HG03354 (cell line): ENCODE data around the gene ARFGAP1.

Experiments used
- ATAC-seq: cut with Tn5 transposase; IDR thresholded peaks from one replicate; pipeline ENCODE4 v1.9.1; 2021; ENCODE audit warnings: mild to moderate bottlenecking; ENCODE audit not compliant: unreplicated experiment, poor library complexity, severe bottlenecking

ARFGAP1 gene

DNA sequence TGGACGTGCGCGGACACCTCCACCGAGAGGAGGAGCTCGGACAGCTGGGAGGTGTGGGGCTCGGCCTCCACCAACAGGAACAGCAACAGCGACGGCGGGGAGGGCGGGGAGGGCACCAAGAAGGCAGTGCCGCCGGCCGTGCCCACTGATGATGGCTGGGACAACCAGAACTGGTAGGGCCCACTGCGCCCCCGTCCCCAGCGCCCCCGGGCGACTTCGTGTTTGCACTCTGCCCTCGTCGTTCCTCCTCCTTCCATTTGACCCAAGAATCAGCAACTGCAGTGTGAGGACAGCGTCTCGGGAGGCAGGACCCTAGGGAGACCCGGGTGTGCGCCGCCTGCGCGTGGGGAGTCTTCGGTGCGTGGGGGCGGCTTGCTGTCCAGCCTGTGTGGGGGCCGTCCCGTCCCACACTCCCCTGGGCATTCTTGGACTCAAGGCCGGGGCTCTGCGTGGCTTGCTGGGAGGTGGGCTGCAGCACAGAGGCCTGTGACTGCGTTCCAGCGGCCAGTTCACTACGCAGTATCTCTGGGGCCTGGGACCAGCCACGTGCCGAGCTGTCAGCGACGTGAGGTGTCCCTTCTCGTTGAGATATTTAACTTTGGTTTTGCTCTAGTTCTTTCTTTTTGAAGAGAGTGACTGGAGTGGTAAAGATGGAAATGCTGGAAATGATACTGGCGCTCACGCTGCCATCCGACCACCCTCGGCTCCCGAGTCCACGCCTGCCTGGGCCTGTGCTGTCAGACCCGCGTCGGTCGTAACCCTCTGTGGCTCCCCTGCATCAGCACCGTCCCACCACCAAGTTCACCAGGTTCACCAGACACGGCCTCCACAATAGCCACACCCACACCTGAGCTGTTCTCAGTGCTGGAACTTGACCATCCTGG, 15.3 kb downstream of the ARFGAP1 start:
- ATAC-seq = no peak

DNA sequence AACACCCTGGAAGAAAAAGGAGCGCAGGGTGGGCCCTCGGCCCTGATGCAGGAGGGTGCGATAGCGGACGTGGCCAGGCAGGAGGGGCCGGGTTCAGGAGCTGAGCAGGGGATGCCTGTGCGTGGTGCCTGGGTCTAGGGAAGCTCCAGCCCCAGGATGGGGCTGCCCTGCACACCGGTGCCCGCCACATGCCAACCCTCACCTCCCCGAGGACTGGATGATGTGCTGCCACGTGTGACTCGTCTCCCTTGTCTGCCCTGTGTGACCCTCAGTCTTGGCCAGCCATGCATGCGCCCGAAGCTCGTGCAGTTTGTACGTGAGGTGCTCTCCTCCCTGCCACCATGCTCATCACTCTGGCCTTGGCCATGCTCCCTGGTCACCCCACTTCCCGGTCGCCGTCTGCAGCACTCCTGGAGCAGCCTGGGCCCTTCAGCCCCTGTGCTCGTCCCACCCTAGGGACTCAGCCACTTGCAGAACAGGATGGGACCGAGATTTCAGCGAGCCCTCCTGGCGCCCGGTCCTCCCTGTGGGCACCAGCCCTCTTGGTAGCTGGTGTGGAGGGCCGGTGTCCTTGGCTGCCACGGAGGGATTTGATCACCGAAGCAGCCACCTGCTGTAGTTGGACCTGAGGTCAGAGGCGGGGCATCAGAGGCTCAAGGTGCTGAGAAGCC, 16.1 kb downstream of the ARFGAP1 start:
- no peak for ATAC-seq

DNA sequence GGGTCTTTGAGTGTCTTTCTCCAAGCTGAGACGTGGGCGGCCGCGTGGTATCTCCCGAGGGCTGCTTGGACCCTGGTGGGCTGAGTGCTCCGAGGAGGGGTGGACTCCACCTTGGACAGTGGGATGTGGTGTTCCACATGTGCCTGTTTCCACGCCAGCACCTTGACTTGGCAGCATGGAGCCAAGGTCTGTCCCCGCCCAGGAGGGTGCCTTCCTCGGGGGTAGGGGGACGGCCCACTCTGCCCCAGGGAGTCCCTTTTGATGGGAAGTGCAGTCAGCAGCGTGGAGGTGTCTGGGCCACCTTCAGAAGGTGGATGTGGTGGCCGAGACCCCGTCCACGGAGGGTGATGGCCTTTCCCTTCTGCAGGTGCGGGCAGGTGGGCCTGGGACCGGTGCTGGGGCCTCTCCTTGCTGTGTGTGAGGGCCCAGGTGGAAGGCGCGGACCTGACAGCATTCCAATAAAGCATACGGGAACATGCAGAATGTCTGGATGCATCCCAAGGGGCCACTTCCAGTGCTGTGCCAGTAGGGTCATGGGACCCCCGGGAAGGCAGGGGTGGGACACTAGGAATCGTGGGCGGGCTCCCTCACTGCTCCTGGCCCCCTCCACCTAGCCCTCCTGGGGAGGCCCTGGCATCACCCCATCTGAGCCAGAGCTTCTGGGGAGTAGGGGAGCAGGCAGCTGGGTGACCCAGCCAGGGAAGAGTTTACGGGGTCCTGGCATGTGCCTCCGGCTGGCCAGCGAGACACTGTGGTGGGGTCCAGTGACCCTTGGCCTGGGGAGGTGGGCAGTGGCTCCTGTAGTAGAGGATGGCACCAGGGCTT, 16.9 kb downstream of the ARFGAP1 start:
- no peak for ATAC-seq

DNA sequence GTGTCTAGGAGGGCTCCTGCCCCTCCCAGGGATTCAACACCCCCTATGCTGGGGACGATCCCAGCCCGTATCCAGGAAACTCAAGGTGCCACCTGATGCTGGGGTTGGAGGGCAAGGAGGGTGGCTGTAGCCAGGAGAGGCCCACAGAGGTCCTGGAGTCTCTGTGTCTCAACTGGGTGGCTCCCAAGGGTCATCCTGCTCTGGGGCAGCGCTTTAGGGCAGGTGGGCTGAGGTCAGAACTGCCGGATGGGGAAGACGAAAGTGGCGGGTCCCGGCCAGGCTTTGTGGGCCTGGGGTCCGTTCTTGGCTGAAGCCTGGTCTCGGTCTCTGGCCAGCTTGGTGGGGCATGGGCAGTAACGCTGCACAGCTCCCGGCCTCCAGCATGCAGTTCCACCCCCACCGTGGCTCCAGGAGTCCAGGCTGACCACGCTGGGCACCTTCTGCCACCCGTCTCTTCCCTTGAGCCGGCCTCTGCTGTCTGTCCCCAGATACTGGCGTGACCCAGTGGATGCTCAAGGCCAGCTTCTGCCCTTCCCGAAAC, 17.6 kb downstream of the ARFGAP1 start:
- no peak for ATAC-seq

DNA sequence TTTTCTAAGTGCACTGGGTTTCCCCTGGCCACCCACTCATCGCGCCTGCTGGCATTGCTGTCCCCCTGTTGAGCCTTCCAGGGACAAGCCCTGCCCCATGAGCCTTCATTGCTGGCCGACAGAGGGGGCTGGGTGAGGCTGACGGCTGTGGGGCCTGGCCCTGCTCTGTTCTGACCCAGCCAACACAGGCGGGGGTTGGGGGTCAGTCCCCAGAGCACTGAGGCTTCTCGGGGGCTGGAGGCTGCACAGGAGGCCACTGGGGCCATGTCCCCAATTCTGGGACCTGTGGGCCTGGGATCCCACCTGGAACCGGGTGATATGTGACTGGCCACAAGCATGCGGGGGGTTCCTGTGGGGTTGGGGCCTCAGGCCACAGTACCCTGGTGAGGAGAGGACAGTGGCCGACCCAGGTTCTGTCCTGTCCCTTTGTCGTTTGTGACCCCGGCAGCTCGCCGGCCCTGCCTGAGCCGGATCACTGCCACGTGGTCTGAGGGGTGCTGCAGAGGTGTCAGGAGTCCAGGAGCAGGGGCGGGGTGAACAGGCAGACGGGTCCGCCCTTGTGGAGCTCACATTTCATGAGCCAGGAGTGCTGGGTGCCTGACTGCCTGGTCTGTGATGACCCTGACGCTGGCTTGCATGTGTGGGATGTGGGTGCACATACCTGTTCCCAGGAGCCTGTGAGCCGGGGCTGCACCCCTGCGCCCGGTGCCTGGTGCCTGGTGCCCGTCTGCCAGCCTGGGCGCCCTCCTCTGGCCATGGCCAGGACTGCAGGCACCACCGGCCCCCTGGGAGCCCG, 18.3 kb downstream of the ARFGAP1 start:
- ATAC-seq = no peak

DNA sequence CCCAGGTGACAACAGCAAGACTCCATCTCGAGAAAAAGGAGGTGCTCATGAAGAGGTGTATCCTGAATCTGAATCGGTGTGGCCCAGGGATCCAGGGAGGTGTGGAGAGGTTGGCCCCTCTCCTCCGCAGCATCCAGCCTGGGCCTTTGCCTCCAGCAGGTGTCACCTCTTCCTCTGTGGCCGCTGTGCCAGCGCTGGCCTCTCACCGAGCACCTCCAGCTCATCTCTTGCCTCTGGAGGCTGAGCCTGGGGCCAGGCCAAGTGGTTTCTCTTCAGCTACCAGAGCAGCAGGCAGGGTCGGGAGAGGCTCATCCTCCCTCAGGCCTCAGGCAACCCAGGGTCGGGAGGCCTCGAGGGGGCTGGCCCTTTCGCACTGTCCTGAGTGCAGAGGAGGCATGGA, 19.2 kb downstream of the ARFGAP1 start:
- ATAC-seq = no peak

DNA sequence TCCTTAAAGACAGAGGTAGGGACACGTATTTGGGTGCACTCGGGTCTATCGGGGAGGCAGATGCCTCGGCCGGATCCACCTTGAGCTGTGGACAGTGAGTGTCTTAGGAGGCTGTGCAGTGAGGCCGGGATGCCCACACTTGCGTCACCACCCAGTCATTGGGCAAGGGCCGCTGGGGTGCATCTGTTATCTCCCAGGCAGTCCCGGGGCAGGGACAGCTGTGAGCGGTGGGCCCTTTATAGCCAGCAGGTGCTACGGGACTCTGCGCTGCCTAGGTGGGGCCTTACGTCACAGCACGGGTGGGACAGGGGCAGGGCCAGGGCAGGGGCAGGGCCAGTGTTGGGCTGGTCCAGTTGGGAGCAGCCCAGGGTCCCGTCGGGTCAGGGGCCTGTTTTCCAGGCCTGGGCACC, 19.7 kb downstream of the ARFGAP1 start:
- no peak for ATAC-seq

DNA sequence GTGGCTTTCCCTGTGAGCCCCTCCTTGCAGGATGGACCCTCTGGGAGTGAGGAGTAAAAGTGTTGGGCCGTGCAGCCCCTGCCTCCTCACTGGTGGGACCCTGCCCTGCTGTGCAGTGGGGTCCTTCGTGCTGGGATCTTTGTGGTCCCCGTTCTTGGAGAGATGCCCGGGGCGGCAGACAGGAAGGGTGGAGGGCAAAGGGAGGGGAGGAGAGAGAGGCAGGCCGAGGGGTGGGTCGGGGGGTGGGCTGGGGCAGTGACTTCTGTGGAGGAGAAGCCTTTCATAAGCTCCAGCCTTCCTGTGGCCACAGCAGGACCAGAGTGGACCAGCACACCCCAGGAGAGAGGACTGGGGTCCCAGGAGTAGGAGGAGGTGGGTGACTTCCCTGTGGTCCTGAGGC, 20.3 kb downstream of the ARFGAP1 start, which contains the start of gene COL20A1:
COL20A1 (plus strand) TSS at position 283 of the 400 bp plus-strand sequence. CDS start 1,922 bp downstream, outside the sequence.
- no peak for ATAC-seq

DNA sequence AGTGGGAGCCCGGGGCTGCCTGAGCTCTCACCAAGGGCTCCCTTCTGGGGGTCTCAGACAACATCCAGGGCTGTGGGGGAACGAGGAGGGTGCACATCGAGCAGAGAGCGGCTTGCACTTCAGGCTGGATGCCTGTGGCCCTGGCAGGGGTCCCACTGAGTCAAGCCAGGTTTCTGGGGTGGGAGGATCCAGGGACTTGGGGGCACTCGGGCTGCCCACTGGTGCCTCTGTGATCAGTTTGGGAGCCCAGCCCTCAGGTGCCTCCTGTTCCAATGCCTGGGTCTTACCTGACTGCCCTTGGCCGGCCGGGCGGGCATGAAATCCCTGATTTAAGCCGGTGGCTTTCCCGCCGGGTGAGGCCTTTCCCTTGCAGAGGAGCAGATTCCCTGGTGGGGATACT, 20.8 kb downstream of the ARFGAP1 start:
- no peak for ATAC-seq

DNA sequence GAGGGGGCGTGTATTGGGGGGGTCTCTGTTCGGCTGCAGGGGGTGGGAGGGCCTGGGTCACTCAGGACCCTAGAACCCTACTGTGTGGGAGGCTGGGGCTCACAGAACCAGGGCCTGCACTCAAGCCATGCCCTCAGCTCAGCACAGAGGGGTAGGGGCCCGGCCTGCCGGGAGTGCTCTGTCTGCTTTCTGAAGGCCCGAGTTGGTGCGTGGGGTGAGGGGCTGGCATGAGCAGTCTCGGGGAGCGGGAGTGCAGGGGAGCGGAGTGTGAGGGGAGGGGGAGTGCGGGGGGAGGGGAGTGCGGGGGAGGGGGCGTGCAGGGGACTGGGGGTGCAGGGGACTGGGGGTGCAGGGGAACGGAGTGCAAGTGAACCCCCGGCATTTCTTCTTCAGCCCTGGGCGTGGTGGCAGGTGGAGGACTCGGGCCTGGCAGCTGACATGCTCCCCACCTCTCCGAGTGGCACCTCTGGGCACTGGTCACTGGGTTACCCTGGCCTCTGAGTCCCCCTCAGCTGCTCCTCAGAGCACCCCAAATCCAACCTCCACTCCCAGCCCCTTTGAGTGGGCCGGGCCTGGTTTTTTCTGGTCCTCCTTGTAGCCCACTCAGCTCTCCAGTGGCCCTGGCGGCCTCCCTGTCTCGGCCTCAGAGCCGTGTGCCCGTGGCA, 21.4 kb downstream of the ARFGAP1 start:
- ATAC-seq = no peak

DNA sequence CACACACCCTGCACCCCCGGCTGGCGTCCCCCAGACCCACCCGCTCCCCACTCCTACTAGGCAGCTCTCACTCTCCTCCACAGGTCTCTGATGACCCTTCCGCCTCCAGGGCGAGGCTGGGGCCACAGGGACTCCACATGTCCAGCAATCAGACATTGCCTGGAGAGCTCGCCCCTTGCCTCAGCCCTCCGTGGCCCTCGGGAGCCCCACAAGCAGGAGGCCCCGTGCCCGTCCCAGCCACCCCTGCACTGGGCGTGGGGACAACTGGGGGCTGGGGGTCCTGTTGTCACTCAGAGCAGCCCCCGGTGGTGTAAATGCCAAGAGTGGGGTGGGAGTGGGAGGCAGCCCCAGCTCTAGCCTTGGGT, 21.9 kb downstream of the ARFGAP1 start:
- ATAC-seq = no peak

DNA sequence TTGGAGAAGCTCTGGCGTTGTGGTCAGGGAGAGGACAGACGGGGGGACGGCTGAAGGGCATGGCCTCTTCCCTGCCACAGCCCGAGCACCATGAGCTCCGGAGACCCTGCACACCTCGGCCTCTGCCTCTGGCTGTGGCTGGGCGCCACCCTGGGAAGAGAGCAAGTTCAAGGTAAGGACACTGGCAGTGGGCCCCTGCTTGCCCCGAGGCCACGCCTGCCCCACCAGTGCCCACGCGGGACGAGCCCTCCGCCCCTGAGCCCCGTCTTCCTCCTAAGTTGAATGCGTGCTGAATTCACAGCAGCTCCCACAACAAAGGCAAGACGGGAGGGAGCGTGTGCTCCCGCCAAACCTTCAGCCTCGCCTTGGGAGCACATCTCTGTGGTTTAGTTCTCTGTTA, 22.4 kb downstream of the ARFGAP1 start:
- ATAC-seq = no peak

DNA sequence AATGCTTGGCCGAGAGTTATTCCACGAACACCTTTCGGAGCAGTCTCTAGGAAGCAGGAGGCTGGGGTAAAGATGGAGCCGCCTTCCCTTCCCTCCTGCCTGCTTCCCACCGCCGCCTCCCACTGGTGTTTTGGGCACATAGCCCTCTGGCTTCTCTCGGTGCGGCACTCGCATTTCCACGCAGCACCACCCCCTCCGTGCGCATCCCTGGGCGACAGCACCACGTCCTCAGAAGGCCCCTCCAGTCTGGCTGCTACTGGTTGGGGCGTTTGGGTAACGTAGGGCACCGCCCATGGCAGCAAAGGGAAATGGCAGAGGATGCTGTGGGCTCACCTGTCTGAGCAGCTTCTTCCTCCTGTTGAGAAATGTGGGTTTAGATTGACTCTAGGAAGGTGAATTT, 22.8 kb downstream of the ARFGAP1 start:
- no peak for ATAC-seq

DNA sequence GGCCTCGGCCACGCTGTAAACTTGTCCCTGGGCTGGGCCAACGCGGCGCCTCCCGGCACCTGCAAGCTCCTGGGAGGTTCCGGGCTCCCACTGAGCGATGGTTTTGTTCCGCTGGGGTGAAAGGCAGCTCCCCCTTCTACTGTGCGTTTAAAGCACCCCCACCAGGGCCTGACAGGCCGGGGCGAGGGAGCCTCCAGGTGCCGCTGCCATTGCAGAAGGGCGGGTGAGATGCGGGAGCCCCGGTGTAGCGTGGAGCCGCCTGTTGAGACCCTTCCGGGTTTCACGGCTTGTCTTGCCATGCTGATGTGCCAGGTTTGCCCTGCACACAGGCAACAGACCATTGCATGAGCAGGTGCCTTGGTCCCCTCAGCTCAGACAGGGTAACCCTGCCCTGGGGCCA, 23.2 kb downstream of the ARFGAP1 start:
- ATAC-seq = no peak

DNA sequence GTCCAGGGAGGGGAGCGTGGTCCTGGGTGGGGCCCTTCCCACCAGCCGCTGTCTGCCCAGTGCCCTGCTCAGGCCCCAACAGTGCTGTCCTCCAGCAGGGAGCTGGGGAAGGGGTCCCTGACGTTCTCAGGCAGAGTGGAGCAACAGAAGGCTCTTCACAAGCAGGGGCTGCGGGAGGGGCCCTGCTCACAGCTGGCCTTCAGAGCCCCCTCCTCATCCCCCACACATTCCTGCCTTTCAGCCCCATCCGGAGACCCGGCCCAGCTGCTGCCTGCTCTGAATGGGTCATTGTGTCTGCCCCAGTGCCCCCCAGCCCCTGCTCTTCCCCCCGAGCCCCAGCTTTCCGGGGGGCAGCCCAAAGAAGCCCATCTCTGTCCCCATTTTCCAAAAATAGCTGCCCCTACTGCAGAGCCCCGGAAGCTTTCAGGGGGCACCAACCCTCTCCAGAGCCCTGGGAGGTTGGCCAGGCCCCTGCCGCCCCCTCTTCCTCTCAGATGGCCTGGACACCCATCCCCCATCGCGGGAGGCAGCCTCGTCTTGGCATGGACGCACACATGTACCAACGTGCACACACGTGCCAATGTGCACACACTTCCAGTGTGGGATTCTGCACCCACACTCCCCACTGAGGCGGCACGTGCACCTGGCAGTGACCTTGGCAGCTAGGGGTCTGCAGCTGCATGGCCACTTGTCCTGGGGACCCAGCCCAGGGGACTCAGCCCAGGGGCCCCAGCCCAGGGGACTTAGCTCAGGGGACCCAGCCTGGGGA, 24.1 kb downstream of the ARFGAP1 start:
- no peak for ATAC-seq

DNA sequence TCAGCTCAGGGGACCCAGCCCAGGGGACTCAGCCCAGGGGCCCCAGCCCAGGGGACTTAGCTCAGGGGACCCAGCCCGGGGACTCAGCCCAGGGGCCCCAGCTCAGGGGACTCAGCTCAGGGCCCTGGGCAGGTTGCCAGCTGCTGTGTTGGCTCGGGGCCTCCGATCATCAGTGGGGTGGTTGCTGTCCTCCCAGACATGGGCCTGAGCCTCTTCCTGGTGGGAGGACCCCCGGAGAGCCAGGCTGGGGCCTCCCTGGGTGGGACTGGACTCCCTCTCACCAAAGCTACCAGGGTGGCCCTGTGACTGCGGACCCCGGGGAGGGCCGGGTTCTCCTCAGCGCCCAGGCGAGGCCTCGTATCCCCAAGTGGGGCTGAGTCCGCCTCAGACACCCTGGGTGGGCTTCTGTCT, 24.8 kb downstream of the ARFGAP1 start:
- ATAC-seq = no peak

DNA sequence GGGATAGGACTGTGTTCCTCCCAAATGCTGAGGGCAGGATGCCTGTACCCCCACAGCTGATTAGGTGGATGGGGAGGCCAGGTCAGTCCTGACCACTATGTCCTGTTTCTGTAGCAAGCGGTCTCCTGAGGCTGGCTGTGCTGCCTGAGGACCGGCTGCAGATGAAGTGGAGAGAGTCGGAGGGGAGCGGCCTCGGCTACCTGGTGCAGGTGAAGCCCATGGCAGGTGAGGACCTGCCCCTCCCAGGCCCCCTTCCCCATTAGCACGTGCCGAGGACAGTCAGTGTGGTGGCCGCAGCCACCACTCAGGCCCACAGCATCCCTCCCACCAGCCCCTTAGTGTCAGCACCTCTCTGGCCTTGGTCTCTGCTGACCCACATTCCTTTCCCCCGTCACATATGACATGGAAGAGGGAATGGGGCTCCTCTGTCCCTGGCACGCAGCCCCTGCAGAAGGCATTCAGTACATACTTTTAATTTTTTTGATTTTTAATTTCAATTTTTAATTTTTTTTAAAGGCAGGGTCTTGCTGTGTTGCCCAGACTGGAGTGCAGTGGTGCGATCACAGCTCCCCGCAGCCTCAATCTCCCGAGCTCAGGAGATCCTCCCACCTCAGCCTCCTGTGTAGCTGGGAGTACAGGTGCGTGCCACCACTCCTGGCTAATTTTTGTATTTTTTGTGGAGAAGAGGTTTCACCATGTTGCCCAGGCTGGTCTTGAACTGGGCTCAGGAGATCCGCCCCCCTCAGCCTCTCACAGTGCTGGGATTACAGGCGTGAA, 25.4 kb downstream of the ARFGAP1 start:
- ATAC-seq = no peak
